Neural cell (in vitro differentiated cells): Measurements from ENCODE around the gene ASIC1. TPM values are rescaled to one million over a fixed set of nuclear protein-coding genes. Genes with fewer than 3 reads are reported as not detected.

Source experiments
- H2AFZ ChIP-seq: fragments of 200-600, 300-800 bp; sonication (generic), shearing (Covaris generic); 2 replicates; pipeline ENCODE4 v1.6.0; 2014; ENCODE audit warnings: low read depth, mild to moderate bottlenecking, antibody characterized with exemption, low read length, moderate library complexity
- H3F3A ChIP-seq: fragments of 200-600 bp; shearing (Covaris generic); 2 replicates; pipeline ENCODE4 v1.6.1; 2016; ENCODE audit warnings: mild to moderate bottlenecking, moderate library complexity, mixed read lengths, antibody characterized with exemption, low read length; ENCODE audit not compliant: insufficient read depth, poor library complexity, severe bottlenecking
- H3K27ac ChIP-seq: fragments of 200-600, 300-800 bp; sonication (generic), shearing (Covaris generic); 2 replicates; pipeline ENCODE4 v1.5.1; 2014; ENCODE audit warnings: mild to moderate bottlenecking, low read length, moderate library complexity
- H3K27me3 ChIP-seq: fragments of 300-800, 200-600 bp; sonication (generic), shearing (Covaris generic); 2 replicates; pipeline ENCODE4 v1.6.0; 2014; ENCODE audit warnings: mild to moderate bottlenecking, low read depth, low read length, moderate library complexity; ENCODE audit not compliant: insufficient read depth
- H3K36me3 ChIP-seq: fragments of 300-800, 200-600 bp; sonication (generic), shearing (Covaris generic); 2 replicates; pipeline ENCODE4 v1.5.1; 2014; ENCODE audit warnings: mild to moderate bottlenecking, antibody characterized with exemption, low read length, moderate library complexity; ENCODE audit not compliant: insufficient read depth
- H3K4me2 ChIP-seq: fragments of 300-800, 200-600 bp; sonication (generic), shearing (Covaris generic); 2 replicates; pipeline ENCODE4 v1.6.0; 2014; ENCODE audit warnings: mild to moderate bottlenecking, low read length
- H3K4me3 ChIP-seq: fragments of 300-800, 200-600 bp; sonication (generic), shearing (Covaris generic); 2 replicates; pipeline ENCODE4 v1.5.1; 2014; ENCODE audit warnings: mild to moderate bottlenecking, low read length, moderate library complexity
- H3K79me2 ChIP-seq: fragments of 200-600 bp; shearing (Covaris generic); replicated peaks from 2 replicates; pipeline ENCODE4 v1.6.0; 2014; ENCODE audit warnings: mild to moderate bottlenecking, low read length, moderate library complexity; ENCODE audit not compliant: insufficient read depth
- H3K9ac ChIP-seq: fragments of 300-800, 200-600 bp; sonication (generic), shearing (Covaris generic); 2 replicates; pipeline ENCODE4 v1.6.1; 2016; ENCODE audit warnings: mild to moderate bottlenecking, low read length, mixed read lengths
- H3K9me2 ChIP-seq: fragments of 200-600 bp; shearing (Covaris generic); 2 replicates; pipeline ENCODE4 v1.6.1; 2016; ENCODE audit warnings: mild to moderate bottlenecking, low read length, mixed read lengths; ENCODE audit not compliant: insufficient read depth
- H3K9me3 ChIP-seq: fragments of 200-600, 300-800 bp; sonication (generic), shearing (Covaris generic); 2 replicates; pipeline ENCODE4 v1.6.1; 2016; ENCODE audit warnings: mild to moderate bottlenecking, mixed run types, low read length, moderate library complexity, mixed read lengths
- H4K20me1 ChIP-seq: fragments of 200-600 bp; shearing (Covaris generic); 2 replicates; pipeline ENCODE4 v1.6.1; 2016; ENCODE audit warnings: mild to moderate bottlenecking, mixed run types; ENCODE audit not compliant: insufficient read depth
- CTCF ChIP-seq: fragments of 450-650 bp; IDR thresholded peaks from 2 replicates; pipeline ENCODE4 v1.5.1; 2014; ENCODE audit warnings: antibody characterized with exemption, mild to moderate bottlenecking, moderate library complexity; ENCODE audit not compliant: poor library complexity, severe bottlenecking
- EP300 ChIP-seq: fragments of 450-650 bp; conservative IDR thresholded peaks from 2 replicates; pipeline ENCODE4 v1.6.1; 2014; ENCODE audit warnings: antibody characterized with exemption, mild to moderate bottlenecking, moderate library complexity; ENCODE audit not compliant: poor library complexity, severe bottlenecking
- EZH2 ChIP-seq: fragments of 200-600, 300-800 bp; shearing (Covaris generic), sonication (generic); IDR thresholded peaks from 2 replicates; pipeline ENCODE4 v1.6.1; 2014; ENCODE audit warnings: antibody characterized with exemption, low read length, borderline replicate concordance, mild to moderate bottlenecking; ENCODE audit not compliant: insufficient read depth, poor library complexity, severe bottlenecking
- MXI1 ChIP-seq: fragments of 450-650 bp; conservative IDR thresholded peaks from 2 replicates; pipeline ENCODE4 v1.6.1; 2014; ENCODE audit warnings: antibody characterized with exemption, mild to moderate bottlenecking; ENCODE audit not compliant: poor library complexity, severe bottlenecking
- POLR2AphosphoS5 ChIP-seq: IDR thresholded peaks from 2 replicates; pipeline ENCODE4 v1.6.1; 2012
- RAD21 ChIP-seq: fragments of 450-650 bp; conservative IDR thresholded peaks from 2 replicates; pipeline ENCODE4 v1.6.1; 2014; ENCODE audit warnings: antibody characterized with exemption, mild to moderate bottlenecking, moderate library complexity
- REST ChIP-seq: IDR thresholded peaks from 2 replicates; pipeline ENCODE4 v1.6.1; 2012; ENCODE audit warnings: borderline replicate concordance
- SMC3 ChIP-seq: fragments of 450-650 bp; conservative IDR thresholded peaks from 2 replicates; pipeline ENCODE4 v1.6.1; 2014; ENCODE audit warnings: antibody characterized with exemption, mild to moderate bottlenecking, moderate library complexity; ENCODE audit not compliant: poor library complexity
- TAF1 ChIP-seq: IDR thresholded peaks from 2 replicates; pipeline ENCODE4 v1.6.1; 2012; ENCODE audit warnings: low read depth
- polyA plus RNA-seq: library from polyadenylated mRNA; depleted of rRNA; stranded (reverse); fragments of >200 nt; gene quantifications from 2 replicates; pipeline ENCODE4 v1.2.3, GENCODE V29; 2014

Gene ASIC1
- polyA plus RNA-seq, 1 donor from 2014 or later, result 8.0 TPM

DNA sequence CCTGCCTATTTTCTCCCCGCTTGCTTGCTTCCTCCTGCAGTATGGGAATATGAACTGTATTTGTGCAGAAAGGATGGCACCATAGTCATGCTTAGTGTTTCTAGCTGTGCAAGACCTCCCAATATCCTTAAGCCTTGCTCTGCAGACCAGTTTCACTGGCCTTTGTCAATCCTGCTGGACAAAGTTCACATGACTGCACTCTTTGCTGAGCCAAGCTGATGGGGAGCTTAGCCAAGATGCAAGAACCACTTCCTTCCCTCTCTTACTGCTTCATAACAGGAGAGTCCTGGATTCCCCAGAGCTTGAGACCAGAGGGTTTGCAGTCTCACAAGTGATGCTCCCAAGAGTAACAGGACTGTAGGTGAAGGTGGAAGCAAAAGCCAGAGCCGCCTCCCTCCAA is 3.8 kb downstream of the ASIC1 start:
- TF ChIP-seq MXI1 (no peak), TAF1 (no peak), POLR2AphosphoS5 (no peak), EP300 (no peak), CTCF (no peak), SMC3 (no peak), REST (no peak), EZH2 (no peak), RAD21 (no peak)
- Histone ChIP-seq H3K79me2 (no peaks in the 10 kb centered on the region), H3F3A (no peaks in the 10 kb centered on the region), H3K4me3 (no peak overlapping the region), H3K27me3 (no peaks in the 10 kb centered on the region), H4K20me1 (no peaks in the 10 kb centered on the region), H3K9me3 (no peaks in the 10 kb centered on the region), H3K36me3 (no peaks in the 10 kb centered on the region), H3K27ac (no peak overlapping the region), H3K9ac (no peak overlapping the region), H3K4me2 (no peak overlapping the region), H3K9me2 (no peaks in the 10 kb centered on the region), H2AFZ (no peak overlapping the region)

DNA sequence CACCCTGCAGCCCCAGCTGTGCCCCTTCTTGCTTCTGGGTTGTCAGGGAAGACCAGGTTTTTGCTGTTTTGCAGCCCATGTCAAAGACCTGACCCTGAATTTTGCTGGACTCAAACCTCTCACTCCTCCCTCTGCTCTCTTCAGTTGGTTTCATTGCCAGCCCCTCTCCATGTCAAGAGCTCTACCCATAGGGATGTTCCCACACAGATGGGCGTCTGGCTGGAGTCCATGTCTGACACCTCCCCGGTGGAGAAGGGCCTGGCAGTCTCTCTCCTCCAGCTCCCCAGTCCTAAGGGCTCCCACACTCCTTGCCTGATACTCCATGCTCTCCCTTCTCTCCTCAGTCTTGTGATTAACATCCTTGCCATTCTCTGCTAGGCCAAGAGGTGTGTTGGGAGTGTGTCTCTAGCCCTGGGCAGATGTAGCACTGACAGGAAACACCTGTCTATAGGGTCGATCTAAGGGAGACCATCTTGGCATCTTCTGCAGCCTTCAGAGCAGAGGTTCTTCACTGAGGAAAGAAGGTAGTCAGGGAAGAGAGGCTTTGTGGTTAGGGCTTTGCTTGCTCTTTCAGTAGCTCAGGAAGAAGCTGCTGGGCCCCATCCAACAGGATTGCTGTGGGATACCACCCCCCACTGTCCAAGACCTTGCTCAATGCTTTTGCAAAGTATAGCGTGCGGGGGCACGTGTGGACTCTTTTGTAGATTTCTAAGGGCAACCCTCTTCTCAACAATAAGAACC is 4.7 kb downstream of the ASIC1 start:
- H3K9me3 ChIP-seq, result no peaks in the 10 kb centered on the region

More for the DNA sequence above, 4.7 kb downstream of the ASIC1 start:
- TF ChIP-seq MXI1, result no peak
- no peak for TF ChIP-seq EZH2
- no peak for TF ChIP-seq POLR2AphosphoS5
- TF ChIP-seq RAD21, result no peak
- TF ChIP-seq EP300, result no peak
- TF ChIP-seq CTCF, result no peak
- TF ChIP-seq REST, result no peak
- TF ChIP-seq SMC3, result no peak
- TF ChIP-seq TAF1, result no peak
- H3F3A ChIP-seq, result no peaks in the 10 kb centered on the region
- H3K9ac ChIP-seq, result no peak overlapping the region
- no peaks in the 10 kb centered on the region for H3K27me3 ChIP-seq
- H3K4me3 ChIP-seq, result no peak overlapping the region
- no peaks in the 10 kb centered on the region for H3K79me2 ChIP-seq
- H3K4me2 ChIP-seq, result no peak overlapping the region
- H3K36me3 ChIP-seq, result no peaks in the 10 kb centered on the region
- H4K20me1 ChIP-seq, result no peaks in the 10 kb centered on the region
- H3K9me2 ChIP-seq, result no peaks in the 10 kb centered on the region
- no peak overlapping the region for H2AFZ ChIP-seq
- H3K27ac ChIP-seq, result no peak overlapping the region
